Retinal pigment epithelial cell (primary cell): ENCODE results near the gene UBE2H.

Source experiments
- DNase-seq: peaks from one replicate; pipeline ENCODE4 v3.0.0-alpha.2; 2010; ENCODE audit warnings: low read depth
- H3K4me3 ChIP-seq: 2 replicates; pipeline ENCODE4 v1.5.1; 2011; ENCODE audit warnings: mild to moderate bottlenecking, low read length, control low read depth, moderate library complexity
- CTCF ChIP-seq: conservative IDR thresholded peaks from 2 replicates; pipeline ENCODE4 v1.5.1; 2011; ENCODE audit warnings: low read depth, low read length, control low read depth, inconsistent platforms

Gene UBE2H

GRCh38 chr7:129913428-129913827 lies 39.3 kb downstream of the UBE2H start:
- no peak overlapping the region for H3K4me3 ChIP-seq
- no peak for DNase-seq
- no peak for TF ChIP-seq CTCF

GRCh38 chr7:129911790-129912189 lies 41.0 kb downstream of the UBE2H start:
- DNase-seq = no peak
- TF ChIP-seq CTCF = no peak
- H3K4me3 ChIP-seq = no peak overlapping the region

GRCh38 chr7:129909669-129910068 lies 43.1 kb downstream of the UBE2H start:
- DNase-seq = no peak
- H3K4me3 ChIP-seq = no peak overlapping the region
- TF ChIP-seq CTCF = no peak

- TF ChIP-seq CTCF = no peak
- no peak overlapping the region for H3K4me3 ChIP-seq
- DNase-seq = no peak
Observed at GRCh38 chr7:129908181-129908580, 44.6 kb downstream of the UBE2H start.

GRCh38 chr7:129907122-129907736 lies 45.5 kb downstream of the UBE2H start:
- DNase-seq = no peak
- no peak overlapping the region for H3K4me3 ChIP-seq
- TF ChIP-seq CTCF = no peak

GRCh38 chr7:129906700-129907099 lies 46.1 kb downstream of the UBE2H start:
- no peak for TF ChIP-seq CTCF
- no peak overlapping the region for H3K4me3 ChIP-seq
- peak; percentile 68 for DNase-seq

GRCh38 chr7:129903935-129904334 lies 48.8 kb downstream of the UBE2H start:
- H3K4me3 ChIP-seq = no peak overlapping the region
- no peak for TF ChIP-seq CTCF
- DNase-seq = no peak
